DND-41 (cell line): ENCODE measurements around the gene CYBA.

Source experiments
- CTCF ChIP-seq: IDR thresholded peaks from 2 replicates; pipeline ENCODE4 v1.5.1; 2012; ENCODE audit warnings: borderline replicate concordance, low read length, moderate library complexity, mild to moderate bottlenecking; ENCODE audit not compliant: poor library complexity, severe bottlenecking; ENCODE audit errors: extremely low read depth
- EZH2 ChIP-seq: IDR thresholded peaks from 3 replicates; pipeline ENCODE4 v1.6.1; 2012; ENCODE audit warnings: borderline replicate concordance, low read depth, mild to moderate bottlenecking, moderate library complexity, low read length, inconsistent platforms; ENCODE audit not compliant: severe bottlenecking

GRCh38 chr16:88628512-88628974 lies 22.3 kb downstream of the CYBA start:
- peak; percentile 61 for TF ChIP-seq CTCF
- no peak for TF ChIP-seq EZH2
